Thyroid gland (tissue), 4 donors: Measurements from ENCODE around the gene MCCC1. TPM values are rescaled to one million over a fixed set of nuclear protein-coding genes. Genes with fewer than 3 reads are reported as not detected.

ENCODE experiments used
- DNase-seq, 2 donors: peaks; one replicate each; pipeline ENCODE4 v3.0.0-alpha.2; 2019
- H3K27ac ChIP-seq, 3 donors: fragments of 200-600 bp; sonication (generic); 1 replicate in 2 of 3; 2 replicates in 1 of 3; pipeline ENCODE4 v1.5.1; 2016 to 2019; ENCODE audit warnings: mild to moderate bottlenecking in 1 of 3, moderate library complexity in 1 of 3
- H3K27me3 ChIP-seq: fragments of 200-600 bp; sonication (generic); one replicate; pipeline ENCODE4 v1.5.1; 2019
- H3K36me3 ChIP-seq, 2 donors: fragments of 200-600 bp; sonication (generic); one replicate each; pipeline ENCODE4 v1.5.1; 2016 to 2019
- H3K4me1 ChIP-seq, 2 donors: fragments of 200-600 bp; sonication (generic); one replicate each; pipeline ENCODE4 v1.5.1; 2017 to 2019
- H3K4me3 ChIP-seq, 3 donors: fragments of 200-600 bp; sonication (generic); replicated peaks in 1 of 3; 1 replicate in 2 of 3; 2 replicates in 1 of 3; pipeline ENCODE4 v1.5.1; 2016; ENCODE audit warnings: mild to moderate bottlenecking in 1 of 3
- H3K9me3 ChIP-seq: fragments of 200-600 bp; sonication (generic); one replicate; pipeline ENCODE4 v1.5.1; 2017
- POLR2A ChIP-seq, 2 donors: fragments of 450-650 bp; IDR thresholded peaks; one replicate each; pipeline ENCODE4 v1.6.1; 2017; ENCODE audit warnings: antibody characterized with exemption in 2 of 2, mild to moderate bottlenecking in 2 of 2, moderate library complexity in 1 of 2
- WGBS, 2 donors: methylation state at CpG; one replicate each; pipeline ENCODE4 v1.1.5; 2017; 5-methylcytosine and 5-hydroxymethylcytosine counted together
- intact Hi-C: fragments of 100-400 bp; cut with DNase I; formaldehyde crosslinking; loops from one replicate; pipeline ENCODE4 v1.15.1; 2023
- total RNA-seq, 4 donors: library from RNA; depleted of rRNA; stranded (reverse); fragments of >200 nt; gene quantifications; one replicate each; pipeline ENCODE4 v1.2.3, GENCODE V29; 2016
- TF ChIP-seq, protein P1 (sequence below), 6 experiments: fragments of 200-600 bp in 3 of 6; fragments of 450-650 bp in 3 of 6; sonication (generic) in 3 of 6; IDR thresholded peaks; one replicate each; pipeline ENCODE4 v1.5.1; 2016 to 2019; ENCODE audit warnings: antibody characterized with exemption in 6 of 6, mild to moderate bottlenecking in 2 of 6, inconsistent platforms in 1 of 6, moderate library complexity in 1 of 6

Gene MCCC1
- total RNA-seq: 10 to 100 TPM; 32.9 to 59.6 (median 46.3) TPM

DNA sequence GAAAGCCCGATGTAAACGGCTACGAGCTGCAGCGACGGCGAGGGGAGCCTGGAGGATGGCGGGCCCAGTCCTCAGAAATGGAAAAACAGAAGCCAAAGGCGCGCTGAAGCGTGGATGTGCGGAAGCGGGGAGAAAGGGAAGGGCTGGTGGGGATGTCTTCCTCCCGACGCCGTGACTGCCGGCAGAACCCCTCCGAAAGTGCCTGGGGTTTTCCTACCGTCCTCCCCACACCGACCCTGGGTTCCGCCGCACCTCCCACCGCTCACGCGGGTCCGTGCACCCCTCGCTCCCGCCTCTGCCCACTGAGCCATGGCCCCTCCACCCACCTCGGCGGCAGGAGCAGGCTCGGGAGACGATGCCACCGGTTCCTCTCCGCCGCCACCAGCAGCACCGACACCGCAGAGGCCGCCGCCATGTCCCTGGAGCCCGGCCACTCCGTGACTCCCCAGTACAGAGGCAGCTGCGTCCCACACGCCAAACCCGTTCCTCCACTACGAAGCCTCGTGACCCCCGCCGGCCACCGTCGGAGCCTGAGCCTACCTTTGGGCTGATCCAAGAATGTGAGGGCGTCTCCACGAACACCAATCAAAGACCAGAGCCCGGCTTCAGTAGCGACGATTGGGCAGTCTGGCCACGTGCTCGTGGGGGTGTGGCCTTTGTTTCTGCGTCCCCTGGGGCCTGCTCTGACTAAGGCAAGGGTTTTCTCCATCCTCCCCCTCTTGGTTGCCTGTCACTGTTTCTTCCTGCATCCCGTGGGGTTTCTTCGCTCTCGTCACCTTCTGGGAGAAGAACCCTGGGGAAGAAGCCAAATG, at the start of gene MCCC1:
Gene MCCC1 (minus strand): TSS at position 471 of the 812 bp plus-strand sequence. CDS start 56 bp downstream, at position 415.
- H3K4me3 ChIP-seq: peak within 1 kb of the TSS; percentile 41 to 97 (median 77)
- H3K9me3 ChIP-seq: no peaks in the 10 kb centered on the region
- peak within 1 kb of the TSS; percentile 65 to 94 (median 90) for H3K27ac ChIP-seq
- no peaks in the 10 kb centered on the region for H3K27me3 ChIP-seq
- peak in 1 of 2 donors; percentile 90 for TF ChIP-seq POLR2A (IDR thresholded peaks at IDR 0.05)
- TF ChIP-seq, protein P1, sequence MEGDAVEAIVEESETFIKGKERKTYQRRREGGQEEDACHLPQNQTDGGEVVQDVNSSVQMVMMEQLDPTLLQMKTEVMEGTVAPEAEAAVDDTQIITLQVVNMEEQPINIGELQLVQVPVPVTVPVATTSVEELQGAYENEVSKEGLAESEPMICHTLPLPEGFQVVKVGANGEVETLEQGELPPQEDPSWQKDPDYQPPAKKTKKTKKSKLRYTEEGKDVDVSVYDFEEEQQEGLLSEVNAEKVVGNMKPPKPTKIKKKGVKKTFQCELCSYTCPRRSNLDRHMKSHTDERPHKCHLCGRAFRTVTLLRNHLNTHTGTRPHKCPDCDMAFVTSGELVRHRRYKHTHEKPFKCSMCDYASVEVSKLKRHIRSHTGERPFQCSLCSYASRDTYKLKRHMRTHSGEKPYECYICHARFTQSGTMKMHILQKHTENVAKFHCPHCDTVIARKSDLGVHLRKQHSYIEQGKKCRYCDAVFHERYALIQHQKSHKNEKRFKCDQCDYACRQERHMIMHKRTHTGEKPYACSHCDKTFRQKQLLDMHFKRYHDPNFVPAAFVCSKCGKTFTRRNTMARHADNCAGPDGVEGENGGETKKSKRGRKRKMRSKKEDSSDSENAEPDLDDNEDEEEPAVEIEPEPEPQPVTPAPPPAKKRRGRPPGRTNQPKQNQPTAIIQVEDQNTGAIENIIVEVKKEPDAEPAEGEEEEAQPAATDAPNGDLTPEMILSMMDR (IDR thresholded peaks at IDR 0.05): peak in 1 of 6 experiments; percentile 22
- intact Hi-C loops: no loop called here
- DNase-seq: peak; percentile 99
- WGBS, 2 donors: 0 to 1% methylated on average over 25 to 44 of the region's 60 CpGs
- H3K4me1 ChIP-seq: peaks cover 5 to 21% of the 10 kb centered on the region in 2 donors
- H3K36me3 ChIP-seq: no peaks in the 10 kb centered on the region

DNA sequence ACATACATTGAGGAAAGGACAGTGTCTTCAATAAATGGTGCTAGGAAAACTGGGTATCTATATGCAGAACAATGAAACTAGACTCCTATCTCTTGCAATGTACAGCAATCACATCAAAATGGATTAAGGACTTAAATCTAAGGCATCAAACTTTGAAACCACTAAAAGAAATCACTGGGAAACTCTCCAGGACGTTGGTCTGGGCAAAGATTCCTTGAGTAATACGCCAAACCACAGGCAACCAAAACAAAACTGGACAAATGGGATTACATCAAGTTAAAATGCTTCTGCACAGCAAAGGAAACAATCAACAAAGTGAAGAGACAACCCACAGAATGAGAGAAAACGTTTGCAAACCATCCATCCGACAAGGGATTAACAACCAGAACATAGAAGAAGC, 48.8 kb upstream of the MCCC1 start:
- intact Hi-C loops: no loop called here
- no peaks in the 10 kb centered on the region for H3K36me3 ChIP-seq
- no peak for TF ChIP-seq POLR2A (IDR thresholded peaks at IDR 0.05)
- TF ChIP-seq, protein P1 (IDR thresholded peaks at IDR 0.05): no peak
- H3K27ac ChIP-seq: no peak overlapping the region
- H3K9me3 ChIP-seq: no peaks in the 10 kb centered on the region
- no peak for DNase-seq
- no peaks in the 10 kb centered on the region for H3K27me3 ChIP-seq
- H3K4me1 ChIP-seq: no peaks in the 10 kb centered on the region
- WGBS, 2 donors: 61 to 70% methylated on average over 4 of the region's 4 CpGs
- no peak overlapping the region for H3K4me3 ChIP-seq

DNA sequence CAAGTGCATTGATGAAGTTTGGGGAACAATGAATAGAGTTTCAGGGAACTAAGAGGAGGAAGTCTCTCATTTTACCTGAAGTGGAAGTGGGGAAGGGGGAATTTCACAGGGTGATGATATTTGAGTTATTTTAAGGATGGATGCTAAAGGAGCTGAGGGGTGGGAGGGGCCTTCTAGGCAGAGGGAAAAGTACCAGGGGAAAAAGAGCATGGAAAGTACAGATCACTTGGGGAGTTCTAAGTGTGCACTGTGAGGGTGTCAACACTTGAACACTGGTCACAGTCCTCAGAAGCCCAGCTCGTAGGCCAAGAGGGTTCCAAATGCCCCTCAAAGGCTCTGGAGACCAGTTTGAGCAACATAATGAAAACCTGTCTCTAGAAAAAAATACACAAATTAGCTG, 45.1 kb upstream of the MCCC1 start:
- Histone ChIP-seq H3K9me3 (no peaks in the 10 kb centered on the region), H3K27ac (no peak overlapping the region), H3K36me3 (no peaks in the 10 kb centered on the region), H3K4me3 (no peak overlapping the region), H3K27me3 (no peaks in the 10 kb centered on the region), H3K4me1 (no peaks in the 10 kb centered on the region)
- 39 to 82% methylated on average over 1 of the region's 1 CpG for WGBS, 2 donors
- TF ChIP-seq, protein P1 (IDR thresholded peaks at IDR 0.05): no peak
- TF ChIP-seq POLR2A (IDR thresholded peaks at IDR 0.05): no peak
- intact Hi-C loops: no loop called here
- DNase-seq: no peak

DNA sequence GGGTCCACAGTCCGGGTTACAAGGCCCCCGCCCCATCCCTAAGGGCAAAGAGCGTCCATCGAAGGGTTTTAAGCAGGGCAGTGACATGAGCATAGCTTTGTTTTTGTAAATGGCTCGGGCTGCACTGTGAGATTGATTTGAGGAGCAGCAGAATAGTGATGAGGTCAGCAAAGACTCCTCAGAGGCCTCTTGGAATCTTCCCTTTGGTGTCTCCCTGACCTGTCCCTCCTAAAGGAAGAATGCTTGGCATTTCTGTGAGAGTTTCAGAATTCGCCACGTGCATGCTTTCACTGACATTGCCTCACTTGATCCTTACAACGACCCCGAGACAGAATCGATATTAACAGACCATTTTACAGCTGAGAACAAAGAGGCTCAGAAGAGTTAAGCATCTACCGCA, 42.9 kb upstream of the MCCC1 start:
- 64 to 66% methylated on average over 11 of the region's 11 CpGs for WGBS, 2 donors
- no peaks in the 10 kb centered on the region for H3K4me1 ChIP-seq
- no peak overlapping the region for H3K4me3 ChIP-seq
- intact Hi-C loops: no loop called here
- no peaks in the 10 kb centered on the region for H3K27me3 ChIP-seq
- no peak for DNase-seq
- TF ChIP-seq, protein P1 (IDR thresholded peaks at IDR 0.05): no peak
- no peak for TF ChIP-seq POLR2A (IDR thresholded peaks at IDR 0.05)
- no peak overlapping the region for H3K27ac ChIP-seq
- H3K9me3 ChIP-seq: no peaks in the 10 kb centered on the region
- H3K36me3 ChIP-seq: no peaks in the 10 kb centered on the region

DNA sequence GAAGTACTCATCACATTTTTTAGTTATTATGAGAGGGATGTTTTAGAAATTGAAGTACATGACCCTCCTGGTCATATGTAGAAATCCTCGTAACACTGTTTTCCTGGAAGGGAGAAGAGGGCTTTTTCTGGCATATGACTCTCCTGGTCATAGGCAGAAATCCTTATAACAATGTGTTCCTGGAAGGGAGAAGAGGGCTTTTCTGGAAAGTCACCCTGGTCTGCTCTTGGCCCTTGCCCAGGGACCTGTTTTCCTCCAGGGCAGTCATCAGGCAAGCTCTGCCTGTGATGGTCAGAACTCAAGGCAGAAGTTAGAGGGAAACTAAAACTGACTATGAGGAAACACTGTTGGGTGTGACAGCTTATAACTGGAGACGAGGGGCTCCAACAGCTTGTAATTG, 35.5 kb upstream of the MCCC1 start:
- Histone ChIP-seq H3K4me3 (no peak overlapping the region), H3K4me1 (peaks cover 7 to 10% of the 10 kb centered on the region in 2 donors), H3K27me3 (no peaks in the 10 kb centered on the region), H3K27ac (no peak overlapping the region), H3K36me3 (no peaks in the 10 kb centered on the region), H3K9me3 (no peaks in the 10 kb centered on the region)
- DNase-seq: peak in 1 of 2 donors; percentile 12
- 84 to 89% methylated on average over 2 of the region's 2 CpGs for WGBS, 2 donors
- intact Hi-C loops: no loop called here
- TF ChIP-seq POLR2A (IDR thresholded peaks at IDR 0.05): no peak
- TF ChIP-seq, protein P1 (IDR thresholded peaks at IDR 0.05): no peak
